ENCODE results near the gene ATXN1. TPM values are rescaled to one million over a fixed set of nuclear protein-coding genes. Genes with fewer than 3 reads are reported as not detected.

The ATXN1 gene
- total RNA-seq, 1 donor from 2014 or later: 15.5 TPM

DNA sequence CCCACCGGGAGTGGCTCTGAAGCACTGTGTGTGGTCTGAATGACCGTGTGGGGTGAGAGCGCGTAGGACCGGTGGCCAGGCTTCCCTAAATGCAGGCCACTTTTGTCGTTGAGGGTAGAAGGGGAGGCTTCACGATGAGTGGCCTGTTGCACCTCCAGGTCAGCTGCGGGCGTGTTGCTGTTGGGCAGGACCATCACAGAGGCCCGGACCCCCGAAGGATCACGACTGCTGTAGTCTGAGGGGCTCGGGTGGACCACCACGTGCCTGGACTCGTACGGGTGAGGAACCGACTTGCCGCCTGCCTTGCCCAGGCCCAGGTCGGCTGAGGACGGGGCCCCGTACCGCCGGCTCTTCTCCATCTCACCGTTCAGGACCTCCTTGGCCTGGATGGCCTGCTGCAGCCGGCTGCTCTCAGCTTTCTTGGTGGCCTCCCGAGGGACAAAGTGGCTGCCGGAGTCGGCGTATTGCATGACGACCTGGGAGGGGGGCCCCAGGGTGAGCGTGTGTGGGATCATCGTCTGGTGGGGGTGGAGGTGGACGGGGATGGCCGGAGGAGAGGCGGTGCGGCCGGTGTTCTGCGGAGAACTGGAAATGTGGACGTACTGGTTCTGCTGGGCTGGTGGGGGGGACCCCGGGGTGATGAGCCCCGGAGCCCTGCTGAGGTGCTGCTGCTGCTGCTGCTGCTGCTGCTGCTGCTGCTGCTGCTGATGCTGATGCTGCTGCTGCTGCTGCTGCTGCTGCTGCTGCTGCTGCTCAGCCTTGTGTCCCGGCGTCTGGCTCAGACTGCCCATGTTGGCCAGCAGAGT is 434.1 kb downstream of the ATXN1 start:
- H3K9me3 Mint-ChIP-seq (ENCODE audit: unreplicated experiment): peaks cover 16% of the 10 kb centered on the region
- H3K27ac Mint-ChIP-seq (ENCODE audit: unreplicated experiment): no peak overlapping the region
- peaks cover 26% of the 10 kb centered on the region for H3K4me1 Mint-ChIP-seq (ENCODE audit: low read depth, unreplicated experiment)
- H3K36me3 Mint-ChIP-seq (ENCODE audit: unreplicated experiment): peaks cover 4% of the 10 kb centered on the region
- TF ChIP-seq, protein P1, sequence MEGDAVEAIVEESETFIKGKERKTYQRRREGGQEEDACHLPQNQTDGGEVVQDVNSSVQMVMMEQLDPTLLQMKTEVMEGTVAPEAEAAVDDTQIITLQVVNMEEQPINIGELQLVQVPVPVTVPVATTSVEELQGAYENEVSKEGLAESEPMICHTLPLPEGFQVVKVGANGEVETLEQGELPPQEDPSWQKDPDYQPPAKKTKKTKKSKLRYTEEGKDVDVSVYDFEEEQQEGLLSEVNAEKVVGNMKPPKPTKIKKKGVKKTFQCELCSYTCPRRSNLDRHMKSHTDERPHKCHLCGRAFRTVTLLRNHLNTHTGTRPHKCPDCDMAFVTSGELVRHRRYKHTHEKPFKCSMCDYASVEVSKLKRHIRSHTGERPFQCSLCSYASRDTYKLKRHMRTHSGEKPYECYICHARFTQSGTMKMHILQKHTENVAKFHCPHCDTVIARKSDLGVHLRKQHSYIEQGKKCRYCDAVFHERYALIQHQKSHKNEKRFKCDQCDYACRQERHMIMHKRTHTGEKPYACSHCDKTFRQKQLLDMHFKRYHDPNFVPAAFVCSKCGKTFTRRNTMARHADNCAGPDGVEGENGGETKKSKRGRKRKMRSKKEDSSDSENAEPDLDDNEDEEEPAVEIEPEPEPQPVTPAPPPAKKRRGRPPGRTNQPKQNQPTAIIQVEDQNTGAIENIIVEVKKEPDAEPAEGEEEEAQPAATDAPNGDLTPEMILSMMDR (IDR thresholded peaks at IDR 0.05; ENCODE audit: partially characterized antibody, unreplicated experiment): no peak
- no peak for DNase-seq
- peaks cover 2% of the 10 kb centered on the region for H3K27me3 Mint-ChIP-seq (ENCODE audit: unreplicated experiment)
- H3K4me3 Mint-ChIP-seq (ENCODE audit: unreplicated experiment): no peak overlapping the region

DNA sequence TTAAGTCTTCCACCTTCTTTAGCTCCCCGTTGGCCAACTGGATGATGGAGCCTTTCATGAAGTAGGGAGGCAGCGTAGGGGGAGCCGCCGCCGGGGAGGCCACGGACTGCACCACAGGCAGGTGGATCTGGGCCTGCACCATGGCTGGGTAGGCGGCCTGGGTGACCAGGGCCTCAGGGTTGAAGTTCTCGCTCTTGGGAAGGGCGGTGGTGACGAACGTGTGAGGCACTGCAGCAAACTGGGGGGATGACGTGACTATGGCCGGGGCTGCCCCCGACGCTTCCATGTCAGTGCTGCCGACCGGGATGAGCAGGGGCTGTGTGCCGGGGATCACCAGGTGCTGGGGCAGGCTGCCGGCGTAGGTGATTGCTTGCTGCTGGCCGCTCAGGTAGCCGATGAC is 434.7 kb downstream of the ATXN1 start:
- Mint-ChIP-seq H3K4me3 (ENCODE audit: unreplicated experiment) (no peak overlapping the region), H3K36me3 (ENCODE audit: unreplicated experiment) (peaks cover 4% of the 10 kb centered on the region), H3K9me3 (ENCODE audit: unreplicated experiment) (peaks cover 16% of the 10 kb centered on the region), H3K27ac (ENCODE audit: unreplicated experiment) (no peak overlapping the region), H3K27me3 (ENCODE audit: unreplicated experiment) (peaks cover 2% of the 10 kb centered on the region), H3K4me1 (ENCODE audit: low read depth, unreplicated experiment) (peaks cover 32% of the 10 kb centered on the region)
- no peak for DNase-seq
- TF ChIP-seq, protein P1 (IDR thresholded peaks at IDR 0.05; ENCODE audit: partially characterized antibody, unreplicated experiment): no peak

DNA sequence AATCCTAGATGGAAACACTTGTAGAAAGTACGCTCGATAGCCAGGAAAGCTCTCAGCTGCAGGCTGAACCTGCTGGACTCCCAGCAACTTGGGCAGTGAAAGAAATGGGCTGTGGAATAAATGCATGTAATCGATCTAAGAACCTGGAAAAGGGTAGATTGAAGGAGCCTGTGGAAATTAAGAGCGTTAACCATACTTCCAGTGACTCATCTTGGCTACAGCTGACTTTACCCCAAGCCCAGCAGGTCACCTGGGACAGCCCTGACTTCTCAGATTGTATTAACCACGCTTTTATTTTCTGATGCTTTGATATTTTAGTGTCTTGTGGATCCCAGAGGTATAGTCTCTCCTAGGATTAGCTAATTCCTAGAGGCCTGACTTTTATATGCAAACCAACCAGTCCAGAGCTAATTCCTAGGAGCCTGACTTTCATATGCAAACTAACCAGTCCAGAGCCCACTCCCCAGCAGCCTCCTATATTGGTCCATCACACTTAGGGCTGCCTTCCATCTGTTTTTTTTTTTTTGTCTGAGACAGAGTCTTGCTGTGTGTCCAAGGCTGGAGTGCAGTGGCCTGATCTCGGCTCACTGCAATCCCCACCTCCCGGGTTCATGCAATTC is 436.5 kb downstream of the ATXN1 start:
- no peak overlapping the region for H3K4me3 Mint-ChIP-seq (ENCODE audit: unreplicated experiment)

DNA sequence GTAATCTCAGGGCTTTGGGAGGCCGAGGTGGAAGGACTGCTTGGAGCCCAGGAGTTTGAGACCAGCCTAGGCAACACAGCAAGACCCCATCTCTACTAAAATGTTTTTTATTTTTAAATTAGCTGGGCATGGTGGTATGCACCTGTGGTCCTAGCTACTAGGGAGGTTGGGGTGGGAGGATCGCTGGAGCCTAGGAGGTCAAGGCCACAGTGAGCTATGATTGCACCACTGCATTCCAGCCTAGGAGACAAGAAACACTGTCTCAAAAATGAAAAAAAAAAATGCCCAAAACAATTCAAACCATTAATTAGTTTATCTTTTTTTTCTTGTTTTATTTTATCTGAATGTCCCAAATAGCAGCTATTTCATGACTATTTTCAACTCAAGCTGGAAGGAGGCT is 437.1 kb downstream of the ATXN1 start:
- no peak overlapping the region for H3K4me3 Mint-ChIP-seq (ENCODE audit: unreplicated experiment)
- peaks cover 12% of the 10 kb centered on the region for H3K27me3 Mint-ChIP-seq (ENCODE audit: unreplicated experiment)
- H3K4me1 Mint-ChIP-seq (ENCODE audit: low read depth, unreplicated experiment): peaks cover 46% of the 10 kb centered on the region
- H3K9me3 Mint-ChIP-seq (ENCODE audit: unreplicated experiment): peaks cover 20% of the 10 kb centered on the region
- H3K27ac Mint-ChIP-seq (ENCODE audit: unreplicated experiment): peak overlapping the region; percentile 75
- TF ChIP-seq, protein P1 (IDR thresholded peaks at IDR 0.05; ENCODE audit: partially characterized antibody, unreplicated experiment): no peak
- peaks cover 4% of the 10 kb centered on the region for H3K36me3 Mint-ChIP-seq (ENCODE audit: unreplicated experiment)
- DNase-seq: no peak

More for the DNA sequence above, 436.5 kb downstream of the ATXN1 start:
- H3K36me3 Mint-ChIP-seq (ENCODE audit: unreplicated experiment): peaks cover 4% of the 10 kb centered on the region
- TF ChIP-seq, protein P1 (IDR thresholded peaks at IDR 0.05; ENCODE audit: partially characterized antibody, unreplicated experiment): no peak
- DNase-seq: no peak
- H3K9me3 Mint-ChIP-seq (ENCODE audit: unreplicated experiment): peaks cover 21% of the 10 kb centered on the region
- peaks cover 46% of the 10 kb centered on the region for H3K4me1 Mint-ChIP-seq (ENCODE audit: low read depth, unreplicated experiment)
- H3K27me3 Mint-ChIP-seq (ENCODE audit: unreplicated experiment): peaks cover 12% of the 10 kb centered on the region
- H3K27ac Mint-ChIP-seq (ENCODE audit: unreplicated experiment): peak overlapping the region; percentile 75
